LNCaP clone FGC (cell line): ENCODE measurements around the gene SRRM2.

Source experiments
- DNase-seq: peaks from one replicate; pipeline ENCODE4 v3.0.0-alpha.2; 2011; ENCODE audit warnings: low read depth
- H3K4me3 ChIP-seq: 2 replicates; pipeline ENCODE4 v1.5.1; 2011; ENCODE audit warnings: mild to moderate bottlenecking, low read depth, low read length, control low read depth
- TF ChIP-seq, protein P1 (sequence below): IDR thresholded peaks from 2 replicates; pipeline ENCODE4 v1.5.1; 2012; ENCODE audit warnings: mild to moderate bottlenecking; ENCODE audit not compliant: control insufficient read depth, insufficient read depth; ENCODE audit errors: extremely low read depth

Gene SRRM2

DNA sequence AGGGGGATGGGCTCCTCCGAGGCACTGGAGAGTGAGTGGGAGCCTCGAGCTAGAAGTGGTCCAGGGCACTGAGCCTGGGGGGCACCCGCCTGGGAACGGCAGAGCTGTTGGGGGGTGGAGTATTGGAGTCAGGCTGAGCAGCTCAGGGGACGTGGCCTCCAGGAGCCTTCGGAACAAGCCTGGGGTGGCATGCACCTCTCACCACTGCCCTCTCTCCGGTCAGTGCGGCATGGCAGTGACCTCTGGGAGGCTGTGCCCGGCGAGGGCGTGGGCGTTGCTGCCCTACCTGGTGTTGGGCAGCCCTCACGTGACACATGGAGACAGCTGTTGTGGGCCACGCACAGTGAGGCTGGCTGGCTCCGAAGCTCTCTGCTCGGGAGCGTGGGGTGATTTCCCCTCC is 46.4 kb upstream of the SRRM2 start:
- no peak overlapping the region for H3K4me3 ChIP-seq
- DNase-seq = no peak
- TF ChIP-seq, protein P1, sequence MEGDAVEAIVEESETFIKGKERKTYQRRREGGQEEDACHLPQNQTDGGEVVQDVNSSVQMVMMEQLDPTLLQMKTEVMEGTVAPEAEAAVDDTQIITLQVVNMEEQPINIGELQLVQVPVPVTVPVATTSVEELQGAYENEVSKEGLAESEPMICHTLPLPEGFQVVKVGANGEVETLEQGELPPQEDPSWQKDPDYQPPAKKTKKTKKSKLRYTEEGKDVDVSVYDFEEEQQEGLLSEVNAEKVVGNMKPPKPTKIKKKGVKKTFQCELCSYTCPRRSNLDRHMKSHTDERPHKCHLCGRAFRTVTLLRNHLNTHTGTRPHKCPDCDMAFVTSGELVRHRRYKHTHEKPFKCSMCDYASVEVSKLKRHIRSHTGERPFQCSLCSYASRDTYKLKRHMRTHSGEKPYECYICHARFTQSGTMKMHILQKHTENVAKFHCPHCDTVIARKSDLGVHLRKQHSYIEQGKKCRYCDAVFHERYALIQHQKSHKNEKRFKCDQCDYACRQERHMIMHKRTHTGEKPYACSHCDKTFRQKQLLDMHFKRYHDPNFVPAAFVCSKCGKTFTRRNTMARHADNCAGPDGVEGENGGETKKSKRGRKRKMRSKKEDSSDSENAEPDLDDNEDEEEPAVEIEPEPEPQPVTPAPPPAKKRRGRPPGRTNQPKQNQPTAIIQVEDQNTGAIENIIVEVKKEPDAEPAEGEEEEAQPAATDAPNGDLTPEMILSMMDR = no peak

DNA sequence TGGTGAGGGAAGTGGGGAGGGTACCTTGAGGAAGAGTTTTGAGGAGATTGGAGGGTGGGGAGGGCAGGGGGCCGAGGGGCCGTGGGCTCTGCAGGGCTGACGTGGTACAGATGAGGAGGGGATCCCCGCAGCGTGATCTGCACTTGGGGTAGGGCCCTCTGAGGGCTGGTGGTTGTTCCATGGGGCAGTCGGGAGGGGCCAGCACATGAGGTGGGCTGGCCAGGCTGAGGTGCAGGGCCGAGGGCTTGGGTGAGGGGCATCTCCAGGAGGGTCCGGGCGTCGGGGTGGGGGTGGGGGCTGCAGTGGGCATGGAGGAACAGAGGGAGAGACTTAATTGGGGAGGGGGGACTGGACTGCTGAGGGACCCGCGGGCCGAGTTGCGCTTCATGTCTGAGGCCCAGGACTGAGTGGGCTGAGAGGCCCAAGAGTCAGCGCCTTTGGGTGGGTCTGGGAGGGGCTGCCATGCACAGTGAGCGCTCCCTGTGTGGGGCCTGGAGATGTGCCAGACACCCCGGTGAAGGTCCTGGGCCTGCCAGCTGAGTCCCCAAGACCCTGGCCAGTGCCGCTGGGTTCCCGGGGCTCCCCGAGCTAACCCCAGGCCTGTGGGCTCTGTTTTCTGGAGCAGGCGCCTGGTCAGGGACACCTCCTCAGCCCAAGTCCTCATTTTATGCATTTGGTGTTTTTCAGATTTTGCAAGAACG is 45.7 kb upstream of the SRRM2 start:
- no peak for DNase-seq
- TF ChIP-seq, protein P1 = no peak
- H3K4me3 ChIP-seq = no peak overlapping the region

DNA sequence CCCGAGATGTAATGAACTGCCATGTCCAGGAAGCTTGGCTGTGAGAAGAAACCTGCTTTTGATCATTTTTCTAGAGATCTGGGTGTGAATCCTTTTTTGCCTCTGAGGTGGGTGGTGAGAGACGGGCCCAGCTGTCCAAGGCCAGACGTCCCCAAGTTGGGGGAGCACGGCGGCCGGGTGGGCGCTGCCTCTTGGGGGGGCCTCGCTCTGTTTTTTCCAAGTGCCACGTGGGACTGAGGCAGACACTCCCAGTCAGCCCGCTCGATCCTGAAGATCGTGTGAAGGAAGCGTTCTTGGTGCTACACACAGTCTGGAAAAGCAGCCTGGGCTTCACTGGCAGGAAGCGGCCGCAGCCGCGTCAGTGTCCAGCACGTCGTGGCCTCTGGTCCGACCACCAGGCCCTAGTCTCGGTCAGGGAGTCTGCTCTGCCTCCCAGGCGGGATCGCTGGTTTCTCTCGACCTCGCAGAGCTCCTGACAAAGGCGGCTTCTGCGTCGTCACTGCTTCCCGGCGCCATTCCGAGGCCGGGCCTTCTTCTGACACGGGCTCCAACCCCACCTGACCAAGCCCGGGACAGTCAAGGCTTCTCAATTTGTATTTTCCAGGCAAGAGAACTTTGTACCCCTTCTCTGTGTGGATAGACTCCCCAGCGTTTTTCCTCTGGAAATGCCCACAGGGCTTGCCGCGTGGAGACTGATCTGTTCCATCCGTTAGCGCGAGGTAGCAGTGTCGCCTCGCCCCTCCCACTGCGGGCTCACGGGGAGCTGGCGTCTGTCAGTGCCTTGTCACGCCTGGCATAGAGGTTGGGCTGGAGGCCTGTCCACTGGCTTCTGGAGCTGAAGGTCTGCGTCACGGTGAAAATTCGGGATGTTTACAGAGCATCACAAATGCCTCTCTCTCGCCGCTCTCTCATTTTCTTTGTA is 44.8 kb upstream of the SRRM2 start:
- H3K4me3 ChIP-seq = no peak overlapping the region
- no peak for DNase-seq
- TF ChIP-seq, protein P1 = no peak

DNA sequence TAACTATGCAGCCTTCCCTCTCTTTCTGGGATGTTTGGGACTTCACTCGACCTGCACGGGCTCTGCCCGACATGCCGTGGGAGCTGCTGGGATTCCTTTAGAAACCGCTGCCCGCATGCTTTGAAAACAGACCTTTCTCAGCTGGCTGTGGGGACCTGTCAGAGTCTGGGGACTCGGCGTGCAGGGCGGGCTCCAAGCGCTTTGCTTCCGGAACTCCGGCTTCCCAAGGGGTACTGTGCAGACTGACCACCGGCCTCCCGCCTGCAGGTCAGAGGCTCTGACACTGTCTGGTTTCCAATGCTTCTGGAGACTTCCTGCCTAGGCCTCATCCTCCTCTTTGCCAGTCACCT is 44.2 kb upstream of the SRRM2 start:
- DNase-seq = no peak
- H3K4me3 ChIP-seq = no peak overlapping the region
- TF ChIP-seq, protein P1 = no peak

DNA sequence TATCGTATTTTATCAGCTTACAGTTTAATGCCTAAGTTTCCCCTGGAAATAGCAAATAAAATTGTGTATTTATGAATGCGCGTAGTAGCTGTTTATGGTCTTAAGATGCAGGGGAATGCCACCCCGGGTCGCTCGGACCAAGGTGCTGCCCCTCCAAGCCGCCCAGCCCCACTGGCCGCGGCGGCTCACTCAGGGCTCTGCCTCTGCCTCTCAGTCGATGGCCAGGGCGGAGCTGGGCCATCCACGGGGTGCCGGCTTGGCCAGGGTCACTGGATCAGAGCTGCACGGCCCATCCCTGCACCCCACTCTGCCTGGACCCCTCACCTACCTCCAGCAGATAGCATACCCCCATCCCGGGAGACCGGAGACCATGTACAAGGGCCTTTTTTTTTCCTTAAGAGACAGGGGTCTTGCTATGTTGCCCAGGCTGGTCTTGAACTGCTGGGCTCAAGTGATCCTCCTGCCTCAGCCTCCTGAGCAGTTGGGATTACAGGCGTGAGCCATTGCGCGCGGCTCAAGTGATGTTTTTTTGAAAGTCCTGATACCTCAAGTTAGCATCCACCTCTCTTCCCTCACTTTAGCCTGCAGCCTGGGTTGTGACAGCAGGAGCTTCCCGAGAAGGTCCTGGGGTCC is 43.4 kb upstream of the SRRM2 start:
- DNase-seq = no peak
- TF ChIP-seq, protein P1 = no peak
- H3K4me3 ChIP-seq = no peak overlapping the region

DNA sequence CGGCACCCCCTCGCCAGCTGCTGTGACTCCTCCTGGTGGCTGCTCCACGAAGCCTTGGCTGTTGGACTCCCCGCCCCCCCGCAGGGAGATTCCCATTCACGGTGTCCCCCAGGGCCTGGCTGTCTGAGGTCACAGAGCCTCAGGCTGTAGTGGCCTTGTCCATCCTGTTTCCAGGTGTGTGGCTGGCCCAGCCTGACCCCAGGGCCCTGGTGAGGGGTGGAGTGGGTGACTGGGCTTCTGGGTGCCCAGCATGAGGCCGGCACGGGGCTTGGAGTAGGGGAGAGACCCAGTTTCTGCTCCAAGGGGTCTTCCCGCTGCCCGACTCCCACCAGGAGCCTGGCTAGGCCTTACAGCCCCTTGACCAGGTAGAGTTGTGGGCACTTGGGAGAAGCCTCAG is 42.9 kb upstream of the SRRM2 start:
- TF ChIP-seq, protein P1 = no peak
- DNase-seq = no peak
- H3K4me3 ChIP-seq = no peak overlapping the region
